Lung (tissue), 12 donors: ENCODE measurements around the gene BSG. TPM values are rescaled to one million over a fixed set of nuclear protein-coding genes. Genes with fewer than 3 reads are reported as not detected.

Experiments
- ATAC-seq: fragments of 200-7000 bp; cut with Tn5 transposase; one replicate; pipeline ENCODE4 v1.9.1; 2020; ENCODE audit warnings: moderate number of reproducible peaks; ENCODE audit not compliant: insufficient read depth, low FRiP score
- DNase-seq, 3 donors: peaks; one replicate each; pipeline ENCODE4 v3.0.0-alpha.2; 2013 to 2017
- H3K27ac ChIP-seq, 2 donors: one replicate each; pipeline ENCODE4 v1.5.1; 2013; ENCODE audit warnings: mild to moderate bottlenecking in 2 of 2, moderate library complexity in 2 of 2, control low read depth in 1 of 2, inconsistent platforms in 1 of 2, low read depth in 1 of 2, low read length in 1 of 2
- H3K27me3 ChIP-seq, 3 donors: one replicate each; pipeline ENCODE4 v1.5.1; 2013; ENCODE audit warnings: low read length in 2 of 3; ENCODE audit not compliant: control insufficient read depth in 3 of 3, insufficient read depth in 3 of 3
- H3K36me3 ChIP-seq, 4 donors: one replicate each; pipeline ENCODE4 v1.5.1; 2013; ENCODE audit warnings: low read length in 4 of 4, mild to moderate bottlenecking in 1 of 4, moderate library complexity in 1 of 4; ENCODE audit not compliant: control insufficient read depth in 4 of 4, insufficient read depth in 4 of 4
- H3K4me1 ChIP-seq, 5 donors: one replicate each; pipeline ENCODE4 v1.5.1; 2013; ENCODE audit warnings: low read length in 5 of 5, mild to moderate bottlenecking in 2 of 5, moderate library complexity in 1 of 5; ENCODE audit not compliant: control insufficient read depth in 5 of 5, insufficient read depth in 5 of 5
- H3K4me3 ChIP-seq: one replicate; pipeline ENCODE4 v1.5.1; 2013; ENCODE audit warnings: mild to moderate bottlenecking, control low read depth, moderate library complexity
- H3K9ac ChIP-seq, 2 donors: one replicate each; pipeline ENCODE4 v1.5.1; 2013; ENCODE audit warnings: low read length in 2 of 2, control low read depth in 1 of 2; ENCODE audit not compliant: insufficient read depth in 1 of 2
- H3K9me3 ChIP-seq, 4 donors: one replicate each; pipeline ENCODE4 v1.5.1; 2013; ENCODE audit warnings: low read length in 3 of 4, mild to moderate bottlenecking in 1 of 4, moderate library complexity in 1 of 4; ENCODE audit not compliant: control insufficient read depth in 4 of 4, insufficient read depth in 3 of 4
- CTCF ChIP-seq: IDR thresholded peaks from 2 replicates; pipeline ENCODE4 v1.5.1; 2012; ENCODE audit warnings: mild to moderate bottlenecking; ENCODE audit errors: control extremely low read depth, extremely low read depth
- WGBS, 2 donors: extraction: QIAGEN DNeasy Blood & Tissue Kit; methylation state at CpG; one replicate each; pipeline ENCODE4 v1.1.7; 2013; 5-methylcytosine and 5-hydroxymethylcytosine counted together
- polyA plus RNA-seq, 2 donors: library from polyadenylated mRNA; stranded (reverse); fragments of 200-250 nt; gene quantifications; one replicate each; pipeline ENCODE4 v1.2.1, GENCODE V29; 2013
- total RNA-seq, 2 donors: library from RNA; depleted of rRNA in 1 of 2; stranded (reverse); fragments of >200 nt in 1 of 2; gene quantifications; one replicate each; pipeline ENCODE4 v1.2.1, GENCODE V29; 2014 to 2021
- donor health status: control.
- donor health status: control.
- donor health status: Bipolar disorder and iron deficiency.
- donor health status: healthy.
- donor health status: DM: yes; HTN: yes; CAD: no.

Gene BSG
- total and polyA plus RNA-seq, 4 donors, result 239 to 416 (median 355) TPM

DNA sequence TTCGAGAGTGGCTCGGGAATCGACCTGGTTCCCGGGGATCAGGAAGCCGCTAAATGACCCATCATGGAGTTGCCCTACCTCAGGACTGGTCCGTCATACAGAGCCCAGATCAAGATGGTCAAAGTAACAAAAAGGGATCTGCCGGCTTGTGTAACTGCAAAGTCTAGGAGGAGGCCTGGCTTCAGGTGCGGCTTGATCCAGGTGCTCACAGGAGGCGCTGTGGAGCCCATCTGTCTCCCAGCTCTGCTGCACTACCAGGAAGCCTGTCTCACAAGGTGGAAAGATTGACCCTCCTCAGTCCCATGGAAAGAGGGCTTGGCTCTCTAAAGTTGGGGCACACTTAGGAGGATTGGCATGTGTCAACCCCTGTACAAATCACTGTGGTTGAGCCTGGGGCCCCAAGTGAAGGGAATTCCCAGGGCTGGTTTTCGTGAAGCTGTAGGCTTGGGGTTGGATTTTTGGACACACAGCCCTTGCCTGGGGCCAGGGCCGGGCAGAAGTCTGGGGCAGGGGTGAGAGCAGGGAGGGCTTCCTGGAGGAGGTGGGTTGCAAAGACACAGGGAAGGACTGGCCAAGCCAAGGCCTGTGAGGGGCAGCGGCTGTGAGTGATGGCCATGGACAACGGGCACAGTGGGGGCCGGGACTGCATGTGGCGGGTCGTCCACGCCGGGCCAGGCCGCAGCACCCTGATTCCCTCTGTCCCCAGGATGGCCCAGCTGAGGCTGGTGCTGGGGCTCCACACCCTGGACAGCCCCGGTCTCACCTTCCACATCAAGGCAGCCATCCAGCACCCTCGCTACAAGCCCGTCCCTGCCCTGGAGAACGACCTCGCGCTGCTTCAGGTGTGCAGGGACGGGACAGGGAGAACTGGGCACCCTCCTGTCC, 24.3 kb upstream of the BSG start:
- H3K4me3 ChIP-seq, result no peak overlapping the region
- peaks cover 0 to 7% (median 0%) of the 10 kb centered on the region in 5 donors for H3K4me1 ChIP-seq
- 83 to 87% methylated on average over 26 of the region's 26 CpGs for WGBS, 2 donors
- no peak overlapping the region for H3K9ac ChIP-seq
- DNase-seq (no peak), ATAC-seq (no peak)
- no peaks in the 10 kb centered on the region for H3K9me3 ChIP-seq
- H3K27ac ChIP-seq, result no peak overlapping the region
- H3K36me3 ChIP-seq, result no peaks in the 10 kb centered on the region
- no peaks in the 10 kb centered on the region for H3K27me3 ChIP-seq
- TF ChIP-seq CTCF, result no peak

DNA sequence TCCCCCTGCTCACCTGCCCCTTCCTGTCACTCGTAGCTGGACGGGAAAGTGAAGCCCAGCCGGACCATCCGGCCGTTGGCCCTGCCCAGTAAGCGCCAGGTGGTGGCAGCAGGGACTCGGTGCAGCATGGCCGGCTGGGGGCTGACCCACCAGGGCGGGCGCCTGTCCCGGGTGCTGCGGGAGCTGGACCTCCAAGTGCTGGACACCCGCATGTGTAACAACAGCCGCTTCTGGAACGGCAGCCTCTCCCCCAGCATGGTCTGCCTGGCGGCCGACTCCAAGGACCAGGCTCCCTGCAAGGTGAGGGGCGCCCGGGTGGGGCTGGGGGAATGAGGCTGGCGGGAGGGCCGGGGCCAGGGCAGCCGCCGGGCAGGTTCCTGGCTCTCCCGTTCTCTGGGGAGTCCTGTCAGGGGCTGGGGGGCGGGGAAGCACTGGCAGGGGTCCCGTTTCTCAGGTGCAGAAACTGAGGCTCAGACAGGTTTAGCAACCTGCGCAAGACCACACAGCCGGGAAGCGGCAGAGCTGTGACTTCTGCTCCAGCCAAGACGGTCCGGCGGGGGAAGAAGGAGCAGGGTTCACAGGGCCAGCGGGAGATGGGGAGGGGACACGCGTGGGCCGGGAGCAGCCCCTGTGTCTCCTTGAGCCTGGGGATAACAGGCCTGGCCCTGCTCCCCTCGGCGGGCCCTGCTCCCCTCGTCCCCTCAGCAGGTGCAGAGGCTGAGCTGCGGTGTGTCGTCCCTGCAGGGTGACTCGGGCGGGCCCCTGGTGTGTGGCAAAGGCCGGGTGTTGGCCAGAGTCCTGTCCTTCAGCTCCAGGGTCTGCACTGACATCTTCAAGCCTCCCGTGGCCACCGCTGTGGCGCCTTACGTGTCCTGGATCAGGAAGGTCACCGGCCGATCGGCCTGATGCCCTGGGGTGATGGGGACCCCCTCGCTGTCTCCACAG, 23.2 kb upstream of the BSG start:
- 73 to 84% methylated on average over 46 to 52 of the region's 52 CpGs for WGBS, 2 donors
- no peak for TF ChIP-seq CTCF

GRCh38 chr19:554817-555216, 17.6 kb upstream of the BSG start:
- WGBS, 2 donors, result 72 to 87% methylated on average over 20 of the region's 20 CpGs
- Histone ChIP-seq H3K27me3 (no peaks in the 10 kb centered on the region), H3K9me3 (no peaks in the 10 kb centered on the region), H3K4me3 (no peak overlapping the region), H3K4me1 (peaks cover 0 to 10% (median 7%) of the 10 kb centered on the region in 5 donors), H3K36me3 (no peaks in the 10 kb centered on the region), H3K27ac (no peak overlapping the region), H3K9ac (no peak overlapping the region)
- no peak for TF ChIP-seq CTCF
- no peak for ATAC-seq
- no peak for DNase-seq

More for the DNA sequence above, 23.2 kb upstream of the BSG start:
- Histone ChIP-seq H3K9me3 (no peaks in the 10 kb centered on the region), H3K27me3 (no peaks in the 10 kb centered on the region), H3K4me3 (no peak overlapping the region), H3K9ac (no peak overlapping the region), H3K36me3 (no peaks in the 10 kb centered on the region), H3K4me1 (peaks cover 0 to under 1% (median 0%) of the 10 kb centered on the region in 5 donors), H3K27ac (no peak overlapping the region)
- DNase-seq (no peak), ATAC-seq (no peak)
